ENCODE results near the gene EPHB1. TPM values are rescaled to one million over a fixed set of nuclear protein-coding genes. Genes with fewer than 3 reads are reported as not detected.

EPHB1 gene
- total RNA-seq, 2 donors from 2014 or later, result 0.68 to 0.71 TPM

GRCh38 chr3:134918441-134918840 is 123.4 kb downstream of the EPHB1 start:
- ATAC-seq (ENCODE audit: insufficient number of reproducible peaks, low FRiP score, low read depth), result no peak
- TF ChIP-seq CTCF (IDR thresholded peaks at IDR 0.05), result no peak
- no peak overlapping the region for H3K4me3 ChIP-seq
- no peaks in the 10 kb centered on the region for H3K36me3 ChIP-seq
- no peaks in the 10 kb centered on the region for H3K4me1 ChIP-seq (ENCODE audit: control insufficient read depth in 1 of 2, low read depth in 2 of 2)
- H3K27me3 ChIP-seq (replicated peaks; ENCODE audit: insufficient read depth), result no peaks in the 10 kb centered on the region
- no peaks in the 10 kb centered on the region for H3K9me3 ChIP-seq
- no peak for DNase-seq (ENCODE audit: low spot score)
- no peak overlapping the region for H3K27ac ChIP-seq

GRCh38 chr3:134922101-134922500 is 127.0 kb downstream of the EPHB1 start:
- Histone ChIP-seq H3K4me3 (no peak overlapping the region), H3K27ac (no peak overlapping the region), H3K27me3 (replicated peaks; ENCODE audit: insufficient read depth) (no peaks in the 10 kb centered on the region), H3K36me3 (no peaks in the 10 kb centered on the region), H3K9me3 (peaks cover 4% of the 10 kb centered on the region), H3K4me1 (ENCODE audit: control insufficient read depth in 1 of 2, low read depth in 2 of 2) (no peaks in the 10 kb centered on the region)
- TF ChIP-seq CTCF (IDR thresholded peaks at IDR 0.05), result no peak
- no peak for ATAC-seq (ENCODE audit: insufficient number of reproducible peaks, low FRiP score, low read depth)
- no peak for DNase-seq (ENCODE audit: low spot score)

- Histone ChIP-seq H3K27ac (no peak overlapping the region), H3K9me3 (peaks cover 4% of the 10 kb centered on the region), H3K4me3 (no peak overlapping the region), H3K36me3 (no peaks in the 10 kb centered on the region), H3K27me3 (replicated peaks; ENCODE audit: insufficient read depth) (no peaks in the 10 kb centered on the region), H3K4me1 (ENCODE audit: control insufficient read depth in 1 of 2, low read depth in 2 of 2) (no peaks in the 10 kb centered on the region)
- TF ChIP-seq CTCF (IDR thresholded peaks at IDR 0.05), result no peak
- DNase-seq (ENCODE audit: low spot score) (no peak), ATAC-seq (ENCODE audit: insufficient number of reproducible peaks, low FRiP score, low read depth) (no peak)
These were observed 127.8 kb downstream of the EPHB1 start for GRCh38 chr3:134922866-134923265.

GRCh38 chr3:134923286-134923685 is 128.2 kb downstream of the EPHB1 start:
- no peak overlapping the region for H3K27ac ChIP-seq
- ATAC-seq (ENCODE audit: insufficient number of reproducible peaks, low FRiP score, low read depth) (no peak), DNase-seq (ENCODE audit: low spot score) (no peak)
- H3K4me1 ChIP-seq (ENCODE audit: control insufficient read depth in 1 of 2, low read depth in 2 of 2), result no peaks in the 10 kb centered on the region
- no peak for TF ChIP-seq CTCF (IDR thresholded peaks at IDR 0.05)
- no peaks in the 10 kb centered on the region for H3K27me3 ChIP-seq (replicated peaks; ENCODE audit: insufficient read depth)
- H3K36me3 ChIP-seq, result no peaks in the 10 kb centered on the region
- H3K9me3 ChIP-seq, result peaks cover 4% of the 10 kb centered on the region
- H3K4me3 ChIP-seq, result no peak overlapping the region

- Histone ChIP-seq H3K27ac (no peak overlapping the region), H3K27me3 (replicated peaks; ENCODE audit: insufficient read depth) (no peaks in the 10 kb centered on the region), H3K36me3 (no peaks in the 10 kb centered on the region), H3K4me1 (ENCODE audit: control insufficient read depth in 1 of 2, low read depth in 2 of 2) (no peaks in the 10 kb centered on the region), H3K4me3 (no peak overlapping the region), H3K9me3 (peaks cover 4% of the 10 kb centered on the region)
- ATAC-seq (ENCODE audit: insufficient number of reproducible peaks, low FRiP score, low read depth) (no peak), DNase-seq (ENCODE audit: low spot score) (no peak)
- no peak for TF ChIP-seq CTCF (IDR thresholded peaks at IDR 0.05)
These were observed 132.5 kb downstream of the EPHB1 start for GRCh38 chr3:134927599-134927998.
